IMR-90 (cell line): ENCODE results near the gene CSF1. TPM values are rescaled to one million over a fixed set of nuclear protein-coding genes. Genes with fewer than 3 reads are reported as not detected.

ENCODE experiments used
- ATAC-seq: fragments of 200-7000 bp; cut with Tn5 transposase; 2 replicates; pipeline ENCODE4 v1.9.1; 2020; ENCODE audit warnings: low read depth, mild to moderate bottlenecking, moderate library complexity
- BruUV-seq: library from RNA; stranded (reverse); fragments of 400-500 nt; replicated peaks from 2 replicates; lab custom pipeline; 2021; lab: Mats Ljungman, UMichigan
- CTCF ChIA-PET: fragments of 300-600 bp; formaldehyde crosslinking; extraction: SDS; loops from one replicate; lab custom pipeline; 2021; ENCODE audit warnings: antibody characterized with exemption; lab: Yijun Ruan, JAX
- POLR2A ChIA-PET: fragments of 300-600 bp; sonication (Branson Sonifier 250); formaldehyde crosslinking; loops from one replicate; lab custom pipeline; 2022; ENCODE audit warnings: antibody characterized with exemption; ENCODE audit not compliant: unreplicated experiment; lab: Charles Lee
- DNase-seq: peaks from one replicate; pipeline ENCODE4 v3.0.0; 2013
- H2AFZ ChIP-seq: replicated peaks from 2 replicates; pipeline ENCODE3; 2013; ENCODE audit warnings: low read length, mild to moderate bottlenecking; ENCODE audit not compliant: poor library complexity
- H2AK5ac ChIP-seq: 2 replicates; pipeline ENCODE4 v1.6.1; 2013; ENCODE audit warnings: low read depth, low read length, inconsistent platforms
- H2AK9ac ChIP-seq: replicated peaks from 2 replicates; pipeline ENCODE3; 2013; ENCODE audit warnings: mild to moderate bottlenecking, low read depth, low read length, moderate library complexity; ENCODE audit not compliant: poor library complexity
- H2BK120ac ChIP-seq: 2 replicates; pipeline ENCODE4 v1.6.1; 2013; ENCODE audit warnings: low read depth, low read length, inconsistent platforms
- H2BK15ac ChIP-seq: 3 replicates; pipeline ENCODE4 v1.6.1; 2013; ENCODE audit warnings: low read depth, low read length, inconsistent platforms
- H2BK20ac ChIP-seq: 2 replicates; pipeline ENCODE4 v1.6.1; 2013; ENCODE audit warnings: low read depth, mild to moderate bottlenecking, inconsistent platforms, low read length, moderate library complexity
- H2BK5ac ChIP-seq: 2 replicates; pipeline ENCODE4 v1.6.1; 2013; ENCODE audit warnings: mild to moderate bottlenecking, low read depth, low read length, inconsistent platforms; ENCODE audit not compliant: poor library complexity, severe bottlenecking
- H3K14ac ChIP-seq: replicated peaks from 2 replicates; pipeline ENCODE4 v1.6.1; 2013; ENCODE audit warnings: low read depth, low read length, inconsistent platforms
- H3K18ac ChIP-seq: 2 replicates; pipeline ENCODE4 v1.6.1; 2013; ENCODE audit warnings: low read depth, low read length, control low read depth
- H3K23ac ChIP-seq: 2 replicates; pipeline ENCODE4 v1.6.1; 2013; ENCODE audit warnings: low read depth, low read length, inconsistent platforms
- H3K27ac ChIP-seq: 2 replicates; pipeline ENCODE4 v1.5.1; 2013; ENCODE audit warnings: mild to moderate bottlenecking, control low read depth, low read length; ENCODE audit not compliant: insufficient read depth
- H3K27me3 ChIP-seq: 2 replicates; pipeline ENCODE4 v1.6.1; 2013; ENCODE audit warnings: low read length; ENCODE audit not compliant: control insufficient read depth, insufficient read depth
- H3K36me3 ChIP-seq: 2 replicates; pipeline ENCODE4 v1.6.1; 2013; ENCODE audit warnings: low read length, mixed read lengths; ENCODE audit not compliant: control insufficient read depth, insufficient read depth
- H3K4ac ChIP-seq: 2 replicates; pipeline ENCODE4 v1.6.1; 2013; ENCODE audit warnings: low read depth, low read length, inconsistent platforms
- H3K4me1 ChIP-seq: 2 replicates; pipeline ENCODE4 v1.6.1; 2013; ENCODE audit warnings: low read length, mixed read lengths; ENCODE audit not compliant: control insufficient read depth, insufficient read depth
- H3K4me2 ChIP-seq: 2 replicates; pipeline ENCODE4 v1.6.1; 2013; ENCODE audit warnings: low read depth, mild to moderate bottlenecking, control low read depth, low read length, moderate library complexity
- H3K4me3 ChIP-seq: 2 replicates; pipeline ENCODE4 v1.5.1; 2013; ENCODE audit warnings: low read depth, mild to moderate bottlenecking, control low read depth, low read length, moderate library complexity; ENCODE audit not compliant: insufficient read depth
- H3K56ac ChIP-seq: 2 replicates; pipeline ENCODE4 v1.6.1; 2013; ENCODE audit warnings: low read length, inconsistent platforms; ENCODE audit not compliant: insufficient read depth; ENCODE audit errors: extremely low read depth
- H3K79me1 ChIP-seq, 2 experiments: 2 replicates each; pipeline ENCODE4 v1.6.1; 2013; ENCODE audit warnings: low read length in 2 of 2, inconsistent platforms in 1 of 2, low read depth in 1 of 2
- H3K9ac ChIP-seq: 2 replicates; pipeline ENCODE4 v1.6.1; 2013; ENCODE audit warnings: low read depth, low read length, control low read depth
- H3K9me1 ChIP-seq: 2 replicates; pipeline ENCODE4 v1.6.1; 2013; ENCODE audit warnings: low read length, inconsistent platforms; ENCODE audit not compliant: insufficient read depth
- H3K9me3 ChIP-seq: 2 replicates; pipeline ENCODE4 v1.6.1; 2013; ENCODE audit warnings: low read length; ENCODE audit not compliant: control insufficient read depth, insufficient read depth
- H4K20me1 ChIP-seq: 2 replicates; pipeline ENCODE4 v1.6.1; 2013; ENCODE audit warnings: low read length, inconsistent platforms; ENCODE audit not compliant: insufficient read depth
- H4K5ac ChIP-seq: 2 replicates; pipeline ENCODE4 v1.6.1; 2013; ENCODE audit warnings: mild to moderate bottlenecking, low read depth, low read length, control low read depth
- H4K8ac ChIP-seq, 2 experiments: 2 replicates each; pipeline ENCODE4 v1.6.1; 2013; ENCODE audit warnings: low read depth in 2 of 2, low read length in 2 of 2, control low read depth in 1 of 2, inconsistent platforms in 1 of 2
- H4K91ac ChIP-seq: 2 replicates; pipeline ENCODE4 v1.6.1; 2013; ENCODE audit warnings: low read depth, low read length, inconsistent platforms; ENCODE audit not compliant: insufficient read depth
- MAFK ChIP-seq: IDR thresholded peaks from 2 replicates; pipeline ENCODE4 v1.6.1; 2012; ENCODE audit warnings: low read depth, low read length, improper control_type of control experiment
- RCOR1 ChIP-seq: IDR thresholded peaks from 2 replicates; pipeline ENCODE4 v1.6.1; 2012; ENCODE audit warnings: mild to moderate bottlenecking, low read length, improper control_type of control experiment; ENCODE audit not compliant: insufficient replicate concordance
- USF2 ChIP-seq: fragments of 150-350 bp; IDR thresholded peaks from 2 replicates; pipeline ENCODE4 v1.6.1; 2017; ENCODE audit warnings: mild to moderate bottlenecking, antibody characterized with exemption, low read length, low read depth
- WGBS, 2 experiments: methylation state at CpG; one replicate each; pipeline versions ENCODE4 v1.1.5 to v1.1.7; 2013; ENCODE audit warnings: missing lambda C conversion rate in 2 of 2; ENCODE audit not compliant: insufficient read length in 1 of 2; ENCODE audit errors: extremely low coverage in 2 of 2; 5-methylcytosine and 5-hydroxymethylcytosine counted together
- dilution Hi-C: fragments of 300-500 bp; cut with HindIII; formaldehyde crosslinking; loops from one replicate; pipeline ENCODE4 v1.14.3; 2018; ENCODE audit warnings: low sequenced_read_pairs; ENCODE audit not compliant: unreplicated experiment
- in situ Hi-C: fragments of 300-500 bp; cut with MboI; formaldehyde crosslinking; loops from 3 replicates; pipeline ENCODE4 v1.14.3; 2019; ENCODE audit warnings: low sequenced_read_pairs, inconsistent platforms, mixed read lengths
- intact Hi-C: fragments of 100-400 bp; cut with micrococcal nuclease; formaldehyde crosslinking; loops from 2 replicates; pipeline ENCODE4 v1.10.0; 2022
- polyA plus RNA-seq, 3 experiments: library from polyadenylated mRNA; depleted of rRNA; stranded (reverse); fragments of >200 nt; gene quantifications; 2 replicates each; pipeline ENCODE4 v1.2.3, GENCODE V29; 2012; ENCODE audit warnings: low replicate concordance in 1 of 3
- total RNA-seq: library from RNA; depleted of rRNA; stranded (reverse); fragments of >200 nt; gene quantifications from 2 replicates; pipeline ENCODE4 v1.2.3, GENCODE V29; 2012

The CSF1 gene
- total and polyA plus RNA-seq, 2 of the 4 experiments (the other 2 are of a cell fraction) = 14.3 to 22.0 TPM

DNA sequence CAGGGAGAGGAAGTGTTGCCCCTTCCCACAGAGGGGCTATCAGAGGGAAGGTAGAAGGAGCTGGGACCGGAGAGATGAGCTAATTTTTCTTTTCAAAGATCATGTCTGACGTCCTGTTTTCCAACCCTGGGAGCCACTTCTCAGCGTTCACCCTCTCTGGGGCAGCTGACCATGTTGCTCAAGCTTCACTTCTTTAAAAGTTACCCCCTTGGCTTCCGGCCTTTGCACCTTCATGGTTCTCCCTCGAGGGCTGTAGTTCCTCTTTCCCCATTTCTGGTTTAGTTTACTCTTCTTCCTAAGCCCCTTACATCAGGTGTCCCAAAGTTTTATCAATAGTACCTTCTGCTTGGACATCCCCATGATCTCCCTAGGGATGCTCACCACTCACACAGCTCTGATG is 23.8 kb upstream of the CSF1 start:
- H2BK15ac ChIP-seq = no peak overlapping the region
- H3K27me3 ChIP-seq = no peaks in the 10 kb centered on the region
- no peak overlapping the region for H3K4ac ChIP-seq
- H2AFZ ChIP-seq = no peak overlapping the region
- TF ChIP-seq RCOR1 (no peak), USF2 (no peak), MAFK (no peak)
- no peak overlapping the region for H3K4me2 ChIP-seq
- H3K9me1 ChIP-seq = peaks cover 5% of the 10 kb centered on the region; the same call in 1 of the 2 replicates
- H4K5ac ChIP-seq = no peak overlapping the region
- no peak overlapping the region for H4K8ac ChIP-seq
- no peaks in the 10 kb centered on the region for H3K79me1 ChIP-seq
- no peak overlapping the region for H2BK120ac ChIP-seq
- intact Hi-C loops (no loop called here), in situ Hi-C loops (no loop called here), dilution Hi-C loops (no loop called here)
- no peak overlapping the region for H3K56ac ChIP-seq
- H2AK5ac ChIP-seq = no peak overlapping the region
- WGBS, 2 experiments = 71% methylated on average over 1 of the region's 5 CpGs; no CpG with 5 or more reads in 1 of the 2 experiments
- no peak overlapping the region for H3K18ac ChIP-seq
- no peak overlapping the region for H2AK9ac ChIP-seq
- no TSS peak for BruUV-seq
- DNase-seq = no peak
- no peaks in the 10 kb centered on the region for H3K36me3 ChIP-seq
- ATAC-seq = no peak
- H4K91ac ChIP-seq = no peak overlapping the region
- H2BK5ac ChIP-seq = no peak overlapping the region
- H3K9ac ChIP-seq = no peak overlapping the region
- H3K4me1 ChIP-seq = no peaks in the 10 kb centered on the region; the same call in 1 of the 2 replicates
- no peak overlapping the region; the same call in 1 of the 2 replicates for H3K23ac ChIP-seq
- POLR2A ChIA-PET = no interaction called here
- no peaks in the 10 kb centered on the region for H4K20me1 ChIP-seq
- H3K9me3 ChIP-seq = no peaks in the 10 kb centered on the region
- no peak overlapping the region; the same call in 1 of the 2 replicates for H2BK20ac ChIP-seq
- H3K14ac ChIP-seq = no peak overlapping the region
- CTCF ChIA-PET = no interaction called here
- no peak overlapping the region for H3K4me3 ChIP-seq
- no peak overlapping the region for H3K27ac ChIP-seq
